ENCODE results near the gene ALG8.

DNA sequence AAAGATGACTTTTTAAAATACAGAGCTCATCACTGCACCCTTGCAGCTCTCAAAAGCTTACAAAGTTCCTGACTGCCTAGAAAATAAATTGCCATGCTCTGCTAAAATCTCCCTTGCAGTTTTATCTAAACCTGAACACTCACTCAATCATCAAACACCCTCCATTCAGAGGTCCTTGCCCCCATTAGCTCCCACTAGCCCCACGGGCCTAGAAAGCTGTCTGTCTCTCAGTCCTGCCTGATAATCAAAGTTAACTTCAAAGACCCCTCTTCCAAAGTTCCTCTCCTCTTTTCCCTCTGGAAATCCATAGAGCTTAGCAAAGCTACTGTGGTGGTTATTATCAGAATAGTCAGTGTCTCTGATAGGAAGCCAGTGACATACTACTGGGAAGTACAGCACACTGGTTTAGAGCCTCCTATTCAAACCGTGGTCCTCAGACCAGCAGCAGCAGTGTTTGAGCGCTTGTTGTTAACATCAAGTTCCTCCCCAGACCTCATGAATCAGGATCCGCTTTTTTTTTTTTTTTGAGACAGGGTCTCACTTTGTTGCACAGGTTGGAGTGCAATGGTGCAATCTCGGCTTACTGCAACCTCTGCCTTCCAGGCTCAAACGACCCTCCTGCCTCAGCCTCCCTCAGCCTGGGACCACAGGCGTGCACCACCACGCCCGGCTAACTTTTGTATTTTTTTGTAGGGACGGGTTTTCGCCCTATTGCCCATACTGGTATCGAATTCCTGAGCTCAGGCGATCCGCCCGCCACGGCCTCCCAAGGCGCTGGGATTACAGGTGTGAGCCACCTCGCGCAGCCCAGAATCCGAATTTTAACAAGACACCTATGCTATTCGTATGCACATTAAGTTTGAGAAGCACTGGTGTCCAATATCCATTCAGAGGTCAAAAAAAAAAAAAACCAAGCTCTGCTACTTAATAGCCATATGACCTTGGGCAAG lies 60.9 kb downstream of the ALG8 start:
- TF ChIP-seq EP300 (IDR thresholded peaks at IDR 0.05) (no peak), CTCF (IDR thresholded peaks at IDR 0.05) (no peak), POLR2A (IDR thresholded peaks at IDR 0.05) (no peak)

All from tibial nerve (tissue), 4 donors.